Activated T-cell treated with anti-CD3 and anti-CD28 coated beads for 1 hour (primary cell): ENCODE measurements around the gene TMEM131.
A peak's percentile ranks its signal among the peaks of the same experiment; 100 is the strongest.

Experiments used
- DNase-seq: peaks from one replicate; pipeline ENCODE4 v3.0.0-alpha.2; 2020; ENCODE audit warnings: low read depth

Gene TMEM131

GRCh38 chr2:97763176-97763845 is 232.4 kb downstream of the TMEM131 start:
- no peak for DNase-seq

GRCh38 chr2:97761192-97761591 is 234.6 kb downstream of the TMEM131 start:
- DNase-seq: peak; percentile 44

DNA sequence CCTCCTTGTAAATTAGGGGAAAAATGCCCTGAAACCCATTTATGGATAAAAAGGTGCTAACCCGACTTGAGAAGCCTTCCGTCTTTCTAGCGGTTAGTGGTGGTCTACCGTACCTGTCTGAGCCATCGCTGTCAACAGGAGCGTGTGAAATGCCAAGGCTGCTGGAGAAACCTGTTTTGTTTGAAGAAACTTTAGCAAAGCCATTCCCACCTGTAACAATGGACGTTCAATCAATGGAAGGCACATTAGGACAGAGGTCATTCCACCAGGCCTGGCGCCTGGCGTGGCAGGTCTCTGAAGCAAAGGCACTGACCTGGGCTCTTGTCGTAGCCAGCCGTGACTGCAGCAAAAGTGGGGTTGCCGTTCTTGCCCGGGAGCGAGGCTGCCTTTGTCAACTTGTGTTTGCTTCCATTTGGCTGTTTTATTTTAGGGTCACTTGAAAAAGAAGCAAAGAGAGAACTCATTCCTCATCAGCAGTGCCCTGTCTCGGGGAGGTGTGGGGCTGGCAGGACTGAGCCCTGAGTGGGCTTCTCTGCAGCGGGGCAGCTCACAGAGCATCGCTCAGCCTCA is 235.2 kb downstream of the TMEM131 start:
- no peak for DNase-seq

- no peak for DNase-seq
Observed at GRCh38 chr2:97759727-97760407, 235.9 kb downstream of the TMEM131 start.

DNA sequence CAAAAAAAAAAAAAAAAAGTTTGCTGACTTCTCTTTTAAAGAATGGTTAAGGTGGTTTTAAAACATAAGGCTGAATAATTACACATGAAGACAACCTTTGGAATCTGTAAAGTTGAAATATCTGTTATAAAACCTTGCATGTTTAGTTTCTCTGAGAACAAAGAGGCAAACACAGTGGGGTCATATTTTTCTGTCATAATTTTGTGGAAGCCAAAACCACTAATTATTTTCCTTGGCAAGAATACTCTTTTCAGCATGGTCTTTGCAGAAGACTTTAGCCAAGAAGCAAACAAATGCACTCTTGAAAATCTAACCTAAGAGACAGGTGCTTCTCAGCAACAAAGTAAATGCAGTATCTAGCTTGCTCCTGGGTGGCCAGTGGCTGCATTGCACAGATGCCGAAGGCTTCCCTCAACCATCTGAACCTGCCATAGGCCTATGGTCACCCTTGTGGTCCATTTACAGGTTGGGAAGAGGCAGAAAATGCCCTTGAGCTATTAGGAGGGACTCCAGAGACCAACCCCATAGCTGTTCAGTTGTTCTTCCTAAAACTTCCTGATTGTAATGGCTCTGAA is 237.5 kb downstream of the TMEM131 start:
- no peak for DNase-seq

DNA sequence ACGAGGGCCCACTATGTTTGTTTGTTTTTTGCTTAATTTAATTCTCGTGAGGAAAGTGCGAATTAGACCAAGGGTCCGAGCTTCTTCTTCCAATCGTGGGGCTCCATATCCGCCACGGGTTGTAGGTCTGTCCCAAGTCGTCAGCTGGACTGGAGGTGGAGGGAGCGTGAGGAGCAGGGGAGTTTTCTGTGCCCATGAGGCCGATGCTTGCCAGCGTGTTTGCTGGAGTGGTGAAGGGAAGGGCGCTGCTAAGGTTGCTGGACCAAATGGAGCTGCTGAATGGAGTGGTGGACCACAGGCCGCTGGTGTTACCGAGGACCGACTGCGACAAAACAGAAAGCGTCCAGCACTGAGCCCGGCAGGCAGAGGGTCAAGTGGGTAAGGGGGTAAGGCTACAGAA is 238.7 kb downstream of the TMEM131 start:
- no peak for DNase-seq

DNA sequence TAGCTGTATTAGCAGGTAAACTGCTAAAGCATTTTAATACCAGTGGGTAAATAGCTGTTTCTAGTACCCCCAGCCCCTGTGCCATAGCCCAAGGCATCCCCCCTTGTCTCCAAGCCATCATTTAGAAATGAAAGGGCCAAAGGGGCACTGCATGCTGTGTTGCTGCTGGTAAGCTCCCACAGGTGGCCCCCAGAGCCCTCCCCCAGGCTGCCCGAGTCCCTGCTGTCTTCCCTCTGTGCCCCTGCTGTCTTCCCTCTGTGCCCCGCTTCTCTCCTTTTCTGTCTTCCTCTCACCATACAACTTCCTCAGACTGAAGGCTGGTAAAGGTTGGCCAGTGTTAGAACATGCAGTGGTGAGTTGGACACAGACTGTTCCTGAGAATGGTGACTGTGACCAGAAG is 240.3 kb downstream of the TMEM131 start:
- DNase-seq: no peak

DNA sequence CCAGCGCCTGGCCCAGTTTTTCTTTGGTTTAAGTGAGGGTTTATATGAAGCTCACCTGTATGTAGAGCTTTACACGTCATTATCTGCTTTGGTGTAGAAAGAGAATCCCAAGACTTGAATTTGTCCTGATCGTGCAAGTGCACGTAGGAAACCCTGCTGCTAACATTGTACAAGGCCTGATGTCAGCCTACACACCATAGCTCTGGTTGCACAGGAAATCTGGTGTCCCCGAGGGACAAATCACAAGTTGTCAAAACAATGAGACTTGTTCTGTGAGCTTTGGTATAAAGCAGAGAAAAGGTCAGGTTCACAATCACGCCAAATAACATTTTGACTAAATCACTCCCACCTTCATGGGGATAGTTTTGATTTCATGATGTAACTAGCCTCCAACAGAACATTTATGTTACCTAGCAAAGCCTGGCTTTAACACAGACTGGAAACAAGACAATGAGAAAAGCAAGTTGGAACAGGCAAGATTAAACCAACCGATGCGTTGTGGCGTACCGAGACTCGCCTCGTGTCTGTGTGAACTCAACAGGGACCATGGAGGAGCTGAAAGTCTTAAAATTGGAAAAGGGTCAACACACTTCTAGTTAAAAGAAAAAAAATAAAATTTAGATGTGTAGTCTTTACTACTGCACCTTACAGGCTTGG is 240.9 kb downstream of the TMEM131 start:
- no peak for DNase-seq

- DNase-seq: no peak
Observed at GRCh38 chr2:97752342-97753334, 243.1 kb downstream of the TMEM131 start.

DNA sequence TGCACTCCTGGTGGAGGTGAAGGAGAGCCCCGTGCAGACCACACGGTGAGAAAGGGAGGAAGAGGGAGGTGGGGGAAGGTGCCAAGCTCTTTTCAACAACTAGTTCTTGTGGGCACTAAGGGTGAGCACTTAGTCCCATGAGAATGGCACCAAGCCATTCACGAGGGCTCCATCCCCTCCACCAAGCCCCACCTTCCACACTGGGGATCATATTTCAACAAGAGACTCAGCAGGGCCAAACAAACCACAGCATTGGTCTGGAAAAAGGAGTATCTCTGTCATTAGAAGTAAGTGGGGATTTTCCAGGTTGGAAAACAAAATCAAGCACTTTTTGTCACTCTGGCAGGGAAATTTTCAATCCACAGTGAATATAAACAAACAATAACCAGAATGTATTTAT is 244.0 kb downstream of the TMEM131 start:
- no peak for DNase-seq

GRCh38 chr2:97750017-97750416 is 245.7 kb downstream of the TMEM131 start:
- DNase-seq: no peak

DNA sequence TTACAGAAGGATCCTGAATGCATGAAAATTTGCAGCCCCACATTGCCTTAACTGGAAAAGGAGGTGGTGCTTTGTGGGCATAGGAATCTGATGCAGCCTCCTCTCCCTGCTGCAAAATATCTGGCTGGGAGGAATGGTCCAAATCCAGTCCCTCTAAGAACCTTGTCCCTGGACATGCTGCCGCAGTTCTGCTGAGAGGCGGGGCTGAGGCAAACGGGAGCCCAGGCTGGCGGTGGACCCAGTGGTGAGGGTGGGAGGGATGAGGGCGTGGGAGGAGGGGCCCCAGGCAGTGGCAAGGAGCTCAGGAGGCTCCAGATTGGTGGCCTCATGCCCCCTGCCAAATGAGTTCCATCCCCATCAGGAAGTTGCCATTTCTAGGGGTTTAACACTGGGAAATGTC is 246.2 kb downstream of the TMEM131 start:
- no peak for DNase-seq

- DNase-seq: no peak
Observed at GRCh38 chr2:97747716-97748115, 248.0 kb downstream of the TMEM131 start.

DNA sequence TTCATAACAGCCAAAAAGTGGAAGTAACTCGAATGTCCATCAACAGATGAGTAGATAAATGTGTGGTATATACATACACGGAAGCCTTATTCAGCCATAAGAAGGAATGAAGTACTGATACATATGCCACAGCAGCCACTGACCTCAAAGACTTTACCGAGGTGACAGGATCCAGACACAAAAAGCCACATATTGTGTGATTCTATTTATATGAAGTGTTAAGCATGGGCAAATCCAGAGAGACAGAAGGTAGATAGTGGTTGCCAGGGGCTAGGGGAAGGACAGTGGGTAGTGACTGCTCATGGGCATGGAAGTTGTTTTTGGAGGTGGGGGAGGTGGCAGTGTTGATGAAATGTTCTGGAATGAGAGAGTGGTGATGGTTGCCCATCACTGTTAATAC is 248.5 kb downstream of the TMEM131 start:
- no peak for DNase-seq

GRCh38 chr2:97745474-97746174 is 250.1 kb downstream of the TMEM131 start:
- DNase-seq: no peak

GRCh38 chr2:97743913-97744312 is 251.8 kb downstream of the TMEM131 start:
- DNase-seq: no peak

DNA sequence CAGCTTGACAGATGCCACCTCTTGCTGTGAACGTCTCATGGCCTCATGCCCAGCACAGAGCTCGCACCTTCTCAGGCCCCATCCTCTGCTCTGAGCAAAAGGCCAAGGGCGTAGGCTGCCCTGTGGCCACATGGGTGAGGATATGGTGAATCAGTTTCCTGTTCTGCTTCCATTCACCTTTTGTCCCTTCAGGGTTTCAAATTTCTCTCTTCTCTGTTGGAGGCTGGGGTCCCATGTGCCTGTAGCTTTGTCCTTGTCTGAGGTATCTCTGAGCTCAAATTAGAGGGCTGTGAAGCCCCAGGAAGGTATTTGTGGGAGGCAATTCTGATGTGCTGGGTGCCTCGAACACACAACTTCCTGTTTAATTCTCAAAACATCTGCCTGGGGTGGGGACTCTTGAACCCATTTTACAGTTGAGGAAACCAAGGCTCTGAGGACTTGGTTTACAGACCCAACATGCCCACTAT is 253.3 kb downstream of the TMEM131 start:
- DNase-seq: no peak

DNA sequence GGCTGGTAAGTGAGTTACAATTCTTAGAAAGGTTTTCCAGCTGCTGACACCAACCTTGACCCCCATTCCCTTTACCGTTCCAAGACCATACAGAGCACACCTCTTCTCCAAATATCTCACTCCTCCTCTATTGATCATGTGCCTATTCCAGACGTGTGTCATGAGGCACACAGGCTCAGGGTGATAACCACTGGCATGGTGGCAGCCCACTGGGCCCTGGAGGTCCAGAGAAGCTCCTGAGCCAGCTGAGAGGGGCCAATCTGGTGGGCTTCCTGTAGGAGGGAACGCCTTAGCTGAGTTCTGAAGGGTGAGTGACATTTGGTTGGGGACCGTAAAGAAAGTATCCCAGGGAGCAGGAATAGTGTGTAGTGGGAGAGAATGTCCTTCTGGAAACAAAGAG is 254.1 kb downstream of the TMEM131 start:
- DNase-seq: no peak

- no peak for DNase-seq
Observed at GRCh38 chr2:97741251-97741650, 254.5 kb downstream of the TMEM131 start.

DNA sequence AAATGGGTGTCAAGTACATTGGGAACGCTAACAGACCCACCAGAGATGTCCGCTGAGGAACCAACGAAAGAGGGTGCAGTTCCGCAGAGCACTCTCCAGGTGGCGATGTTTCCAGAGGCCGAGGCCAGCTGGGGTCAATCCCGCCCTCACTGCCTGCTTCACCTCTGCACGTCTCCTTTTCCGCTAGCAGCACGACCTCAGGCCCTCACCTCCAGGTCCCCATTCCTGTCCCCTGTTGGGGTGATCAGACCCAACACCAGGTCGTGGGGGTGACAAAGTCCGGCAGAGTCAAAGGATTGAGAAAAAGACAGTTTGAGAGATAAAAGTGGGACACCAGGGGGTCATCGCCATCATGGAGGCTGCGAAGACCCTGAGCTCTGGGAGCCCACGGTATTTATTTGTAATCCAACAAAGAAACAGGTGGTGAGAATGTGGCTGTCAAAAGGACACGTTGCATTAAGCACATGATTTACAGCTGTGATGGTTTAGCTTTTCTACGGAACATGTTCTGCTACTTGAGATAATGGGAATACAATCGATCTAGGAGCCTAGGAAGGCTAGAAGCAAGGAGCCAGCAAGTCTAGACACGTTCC is 255.1 kb downstream of the TMEM131 start:
- peak; percentile 27 for DNase-seq
